ENCODE results near the gene CNTNAP2.

The CNTNAP2 gene

GRCh38 chr7:146960773-146961391, 844.3 kb downstream of the CNTNAP2 start:
- no peaks in the 10 kb centered on the region for H3K36me3 ChIP-seq (ENCODE audit: low read length)

GRCh38 chr7:146961617-146962016, 845.0 kb downstream of the CNTNAP2 start:
- Histone ChIP-seq H3K27ac (ENCODE audit: low read depth, low read length) (no peak overlapping the region), H3K9me2 (replicated peaks; ENCODE audit: insufficient read depth, low read length) (no peaks in the 10 kb centered on the region), H3K9ac (ENCODE audit: low read length) (no peak overlapping the region), H2AFZ (ENCODE audit: low read depth, low read length, severe bottlenecking) (no peak overlapping the region), H3K79me2 (ENCODE audit: insufficient read depth, low read length) (no peaks in the 10 kb centered on the region), H3K9me3 (ENCODE audit: insufficient read depth, low read length) (no peaks in the 10 kb centered on the region), H3K4me3 (ENCODE audit: insufficient read depth, low read length, poor library complexity, severe bottlenecking) (no peak overlapping the region), H3K36me3 (ENCODE audit: low read length) (no peaks in the 10 kb centered on the region), H3K27me3 (ENCODE audit: low read length) (no peaks in the 10 kb centered on the region), H3K4me2 (ENCODE audit: low read depth, low read length, poor library complexity, severe bottlenecking) (no peak overlapping the region), H3F3A (ENCODE audit: insufficient read depth) (no peaks in the 10 kb centered on the region), H4K20me1 (ENCODE audit: low read depth, low read length) (no peaks in the 10 kb centered on the region)
- TF ChIP-seq CTCF (IDR thresholded peaks at IDR 0.05; ENCODE audit: insufficient read depth, low read length, poor library complexity, severe bottlenecking) (no peak), EZH2phosphoT487 (conservative IDR thresholded peaks at IDR 0.05; ENCODE audit: low read length) (no peak)

More at GRCh38 chr7:146960773-146961391, 844.3 kb downstream of the CNTNAP2 start:
- no peak for TF ChIP-seq EZH2phosphoT487 (conservative IDR thresholded peaks at IDR 0.05; ENCODE audit: low read length)
- no peak for TF ChIP-seq CTCF (IDR thresholded peaks at IDR 0.05; ENCODE audit: insufficient read depth, low read length, poor library complexity, severe bottlenecking)
- Histone ChIP-seq H3K4me3 (ENCODE audit: insufficient read depth, low read length, poor library complexity, severe bottlenecking) (no peak overlapping the region), H3K9me3 (ENCODE audit: insufficient read depth, low read length) (no peaks in the 10 kb centered on the region), H3K27me3 (ENCODE audit: low read length) (no peaks in the 10 kb centered on the region), H3K27ac (ENCODE audit: low read depth, low read length) (no peak overlapping the region), H3K9me2 (replicated peaks; ENCODE audit: insufficient read depth, low read length) (no peaks in the 10 kb centered on the region), H4K20me1 (ENCODE audit: low read depth, low read length) (no peaks in the 10 kb centered on the region), H3F3A (ENCODE audit: insufficient read depth) (no peaks in the 10 kb centered on the region), H3K79me2 (ENCODE audit: insufficient read depth, low read length) (no peaks in the 10 kb centered on the region), H3K9ac (ENCODE audit: low read length) (no peak overlapping the region), H2AFZ (ENCODE audit: low read depth, low read length, severe bottlenecking) (no peak overlapping the region), H3K4me2 (ENCODE audit: low read depth, low read length, poor library complexity, severe bottlenecking) (no peak overlapping the region)

- no peaks in the 10 kb centered on the region for H3K36me3 ChIP-seq (ENCODE audit: low read length)
- H3K4me2 ChIP-seq (ENCODE audit: low read depth, low read length, poor library complexity, severe bottlenecking): no peak overlapping the region
- no peak overlapping the region for H3K27ac ChIP-seq (ENCODE audit: low read depth, low read length)
- no peak for TF ChIP-seq CTCF (IDR thresholded peaks at IDR 0.05; ENCODE audit: insufficient read depth, low read length, poor library complexity, severe bottlenecking)
- TF ChIP-seq EZH2phosphoT487 (conservative IDR thresholded peaks at IDR 0.05; ENCODE audit: low read length): no peak
- no peak overlapping the region for H3K4me3 ChIP-seq (ENCODE audit: insufficient read depth, low read length, poor library complexity, severe bottlenecking)
- no peak overlapping the region for H2AFZ ChIP-seq (ENCODE audit: low read depth, low read length, severe bottlenecking)
- H3K9me3 ChIP-seq (ENCODE audit: insufficient read depth, low read length): no peaks in the 10 kb centered on the region
- no peaks in the 10 kb centered on the region for H4K20me1 ChIP-seq (ENCODE audit: low read depth, low read length)
- H3F3A ChIP-seq (ENCODE audit: insufficient read depth): no peaks in the 10 kb centered on the region
- no peaks in the 10 kb centered on the region for H3K27me3 ChIP-seq (ENCODE audit: low read length)
- H3K9me2 ChIP-seq (replicated peaks; ENCODE audit: insufficient read depth, low read length): no peaks in the 10 kb centered on the region
- no peaks in the 10 kb centered on the region for H3K79me2 ChIP-seq (ENCODE audit: insufficient read depth, low read length)
- no peak overlapping the region for H3K9ac ChIP-seq (ENCODE audit: low read length)
Observed at GRCh38 chr7:146966274-146966673, 849.7 kb downstream of the CNTNAP2 start.
